SK-N-SH (cell line): ENCODE results near the gene RAB4A. TPM values are rescaled to one million over a fixed set of nuclear protein-coding genes. Genes with fewer than 3 reads are reported as not detected.

ENCODE experiments used
- CTCF ChIA-PET: fragments of 300-600, 350-600 bp; formaldehyde crosslinking; extraction: SDS; loops from one replicate; lab custom pipeline; 2021; lab: Yijun Ruan, JAX
- POLR2A ChIA-PET: fragments of 350-600 bp; sonication (Branson Sonifier 250); formaldehyde crosslinking; extraction: SDS; loops from one replicate; lab custom pipeline; 2020; ENCODE audit warnings: antibody characterized with exemption, inconsistent platforms; lab: Yijun Ruan, JAX
- DNase-seq: peaks from one replicate; pipeline ENCODE4 v3.0.0; 2012
- H2AFZ ChIP-seq: fragments of 200-600 bp; sonication (generic); 2 replicates; pipeline ENCODE4 v1.8.1; 2016; ENCODE audit warnings: antibody characterized with exemption, mild to moderate bottlenecking, low read depth
- H3F3A ChIP-seq: fragments of 200-600 bp; sonication (generic); replicated peaks from 2 replicates; pipeline ENCODE3; 2016; ENCODE audit warnings: antibody characterized with exemption, mild to moderate bottlenecking; ENCODE audit not compliant: insufficient read depth
- H3K27ac ChIP-seq, 2 experiments: fragments of 200-500 bp in 1 of 2; fragments of 200-600 bp in 1 of 2; sonication (Bioruptor generic) in 1 of 2; sonication (generic), shearing (Covaris generic) in 1 of 2; 2 replicates each; pipeline versions ENCODE4 v1.5.1 to v1.6.1; 2014 to 2016; ENCODE audit warnings: low read depth in 2 of 2, inconsistent platforms in 1 of 2, low read length in 1 of 2, mild to moderate bottlenecking in 1 of 2, mixed read lengths in 1 of 2
- H3K27me3 ChIP-seq: fragments of 200-600 bp; sonication (generic), shearing (Covaris generic); 2 replicates; pipeline ENCODE4 v1.6.1; 2016; ENCODE audit warnings: mixed run types; ENCODE audit not compliant: insufficient read depth
- H3K36me3 ChIP-seq, 2 experiments: fragments of 200-500 bp in 1 of 2; fragments of 200-600 bp in 1 of 2; sonication (Bioruptor generic) in 1 of 2; sonication (generic) in 1 of 2; replicated peaks in 1 of 2; 2 replicates each; pipeline versions ENCODE3 to v1.5.1; 2014 to 2016; ENCODE audit warnings: low read length in 1 of 2, mild to moderate bottlenecking in 1 of 2; ENCODE audit not compliant: insufficient read depth in 2 of 2, control insufficient read depth in 1 of 2
- H3K4me1 ChIP-seq, 2 experiments: fragments of 200-500 bp in 1 of 2; fragments of 200-600 bp in 1 of 2; sonication (Bioruptor generic) in 1 of 2; sonication (generic), shearing (Covaris generic) in 1 of 2; 2 replicates each; pipeline versions ENCODE4 v1.5.1 to v1.6.1; 2014 to 2016; ENCODE audit warnings: low read depth in 1 of 2, low read length in 1 of 2, mixed run types in 1 of 2; ENCODE audit not compliant: insufficient read depth in 2 of 2, control insufficient read depth in 1 of 2
- H3K4me2 ChIP-seq: fragments of 200-600 bp; sonication (generic), shearing (Covaris generic); 2 replicates; pipeline ENCODE4 v1.6.1; 2017; ENCODE audit warnings: mixed run types
- H3K4me3 ChIP-seq, 2 experiments: fragments of 200-500 bp in 1 of 2; fragments of 200-600 bp in 1 of 2; sonication (Bioruptor generic) in 1 of 2; sonication (generic), shearing (Covaris generic) in 1 of 2; 2 replicates each; pipeline versions ENCODE4 v1.5.1 to v1.8.1; 2014 to 2016; ENCODE audit warnings: low read depth in 2 of 2, inconsistent platforms in 1 of 2, low read length in 1 of 2, mild to moderate bottlenecking in 1 of 2, mixed read lengths in 1 of 2, moderate library complexity in 1 of 2
- H3K79me2 ChIP-seq: fragments of 200-600 bp; sonication (generic); 2 replicates; pipeline ENCODE4 v1.8.1; 2017; ENCODE audit warnings: mild to moderate bottlenecking; ENCODE audit not compliant: insufficient read depth
- H3K9ac ChIP-seq: fragments of 200-600 bp; sonication (generic); 2 replicates; pipeline ENCODE4 v1.6.1; 2017; ENCODE audit warnings: mixed run types
- H3K9me2 ChIP-seq: fragments of 200-600 bp; sonication (generic); 2 replicates; pipeline ENCODE4 v1.6.1; 2017; ENCODE audit warnings: mixed run types
- H3K9me3 ChIP-seq: fragments of 200-600 bp; sonication (generic); 2 replicates; pipeline ENCODE4 v1.6.1; 2017; ENCODE audit warnings: mixed run types, mild to moderate bottlenecking, moderate library complexity
- H4K20me1 ChIP-seq: fragments of 200-600 bp; sonication (generic); 2 replicates; pipeline ENCODE4 v1.6.1; 2017; ENCODE audit warnings: mild to moderate bottlenecking, mixed run types; ENCODE audit not compliant: insufficient read depth
- CHD2 ChIP-seq: fragments of 150-350 bp; IDR thresholded peaks from 2 replicates; pipeline ENCODE4 v1.6.1; 2018; ENCODE audit warnings: low read length; ENCODE audit not compliant: partially characterized antibody
- ELF1 ChIP-seq: IDR thresholded peaks from 2 replicates; pipeline ENCODE4 v1.4.0; 2012
- EP300 ChIP-seq, 2 experiments: IDR thresholded peaks; 2 replicates each; pipeline versions ENCODE4 v1.4.0 to v1.6.1; 2012; ENCODE audit warnings: borderline replicate concordance in 1 of 2, low read depth in 1 of 2, low read length in 1 of 2
- EZH2phosphoT487 ChIP-seq: fragments of 200-600 bp; sonication (generic); IDR thresholded peaks from 2 replicates; pipeline ENCODE4 v1.6.1; 2017; ENCODE audit warnings: low read depth, mixed run types, mild to moderate bottlenecking, antibody characterized with exemption, moderate library complexity, borderline replicate concordance
- FOSL2 ChIP-seq: IDR thresholded peaks from 2 replicates; pipeline ENCODE4 v1.4.0; 2012; ENCODE audit warnings: low read depth, mild to moderate bottlenecking, moderate library complexity, borderline replicate concordance
- FOXJ3 ChIP-seq: sonication (generic); formaldehyde crosslinking; IDR thresholded peaks from 2 replicates; pipeline ENCODE4 v1.5.1; 2020; ENCODE audit warnings: mild to moderate bottlenecking, missing genetic modification reagents
- FOXM1 ChIP-seq: IDR thresholded peaks from 2 replicates; pipeline ENCODE4 v1.4.0; 2012; ENCODE audit warnings: low read depth, mild to moderate bottlenecking
- JUND ChIP-seq: IDR thresholded peaks from 2 replicates; pipeline ENCODE4 v1.4.0; 2012
- MEF2A ChIP-seq: IDR thresholded peaks from 2 replicates; pipeline ENCODE4 v1.4.0; 2012; ENCODE audit warnings: low read depth, borderline replicate concordance
- MXI1 ChIP-seq: IDR thresholded peaks from 2 replicates; pipeline ENCODE4 v1.6.1; 2012; ENCODE audit warnings: mild to moderate bottlenecking, low read depth, low read length, improper control_type of control experiment
- NFIC ChIP-seq: IDR thresholded peaks from 2 replicates; pipeline ENCODE4 v1.4.0; 2012; ENCODE audit warnings: borderline replicate concordance
- NRF1 ChIP-seq: IDR thresholded peaks from 2 replicates; pipeline ENCODE4 v1.6.1; 2012; ENCODE audit warnings: low read depth, mild to moderate bottlenecking, low read length
- POLR2AphosphoS5 ChIP-seq: IDR thresholded peaks from 2 replicates; pipeline ENCODE4 v1.6.1; 2012; ENCODE audit warnings: low read depth, low read length
- RAD21 ChIP-seq: IDR thresholded peaks from 2 replicates; pipeline ENCODE4 v1.6.1; 2012; ENCODE audit warnings: mild to moderate bottlenecking, low read length
- SIN3A ChIP-seq: IDR thresholded peaks from 2 replicates; pipeline ENCODE4 v1.6.1; 2012; ENCODE audit warnings: low read depth, mild to moderate bottlenecking, low read length, moderate library complexity, borderline replicate concordance
- SMC3 ChIP-seq: IDR thresholded peaks from 2 replicates; pipeline ENCODE4 v1.6.1; 2012; ENCODE audit warnings: low read depth, low read length, improper control_type of control experiment
- TAF1 ChIP-seq: IDR thresholded peaks from 2 replicates; pipeline ENCODE4 v1.6.1; 2012; ENCODE audit warnings: low read depth, mild to moderate bottlenecking, low read length, moderate library complexity, borderline replicate concordance
- USF2 ChIP-seq: fragments of 150-350 bp; IDR thresholded peaks from 2 replicates; pipeline ENCODE4 v1.6.1; 2017; ENCODE audit warnings: antibody characterized with exemption, low read length, low read depth, borderline replicate concordance
- WGBS: methylation state at CpG from one replicate; pipeline ENCODE4 v1.1.6; 2017; ENCODE audit warnings: low lambda C conversion rate; 5-methylcytosine and 5-hydroxymethylcytosine counted together
- polyA plus RNA-seq, 3 experiments: library from polyadenylated mRNA; depleted of rRNA; stranded (reverse); fragments of >200 nt; gene quantifications; 2 replicates each; pipeline ENCODE4 v1.2.3, GENCODE V29; 2012
- TF ChIP-seq, protein P1 (sequence below): IDR thresholded peaks from 2 replicates; pipeline ENCODE4; 2012

RAB4A gene
- polyA plus RNA-seq, 1 of the 3 experiments (the other 2 are of a cell fraction), result 28.1 TPM

DNA sequence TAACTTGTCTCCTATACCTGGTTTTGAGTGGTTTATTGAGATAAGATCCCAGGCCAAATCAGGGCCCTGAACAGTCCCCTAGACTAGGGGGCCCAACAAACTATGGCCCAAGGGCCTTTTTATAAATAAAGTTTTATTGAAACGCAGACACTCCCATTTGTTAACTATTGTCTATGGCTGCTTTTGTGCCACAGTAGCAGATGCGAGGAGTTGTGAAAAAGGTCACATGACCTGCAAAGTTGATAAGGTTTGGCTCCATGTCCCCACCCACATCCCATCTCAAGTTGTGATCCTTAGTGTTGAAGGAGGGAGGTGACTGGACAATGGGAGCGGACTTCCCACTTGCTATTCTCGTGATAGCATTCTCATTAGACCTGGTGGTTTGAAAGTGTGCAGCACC is 29.5 kb upstream of the RAB4A start (continued):
- TF ChIP-seq FOXM1 (no peak), EZH2phosphoT487 (no peak), TAF1 (no peak), MEF2A (no peak), NFIC (no peak)

DNA sequence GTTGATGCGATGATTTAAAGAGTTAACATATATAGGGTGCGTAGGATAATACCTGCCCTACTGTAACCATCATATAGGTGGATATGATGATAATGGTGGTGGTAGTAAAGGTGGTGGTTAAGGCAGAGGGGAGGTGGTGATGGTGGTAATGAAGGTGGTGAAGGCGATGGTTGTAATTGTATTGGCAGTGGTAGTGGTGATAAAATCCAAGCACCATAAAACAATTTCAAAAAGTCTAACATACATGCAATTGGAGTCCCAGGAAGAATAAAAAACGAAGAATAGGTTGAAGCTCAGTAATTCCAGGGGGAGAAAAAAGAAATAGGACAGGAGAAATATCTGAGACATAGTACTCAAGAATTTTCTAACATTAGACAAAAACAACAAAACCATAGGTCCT is 27.3 kb upstream of the RAB4A start:
- no peak overlapping the region for H2AFZ ChIP-seq

More for the DNA sequence above, 27.3 kb upstream of the RAB4A start:
- no peak overlapping the region for H3K4me2 ChIP-seq
- no peak for DNase-seq
- no peak overlapping the region for H3K4me3 ChIP-seq
- no peaks in the 10 kb centered on the region for H3K79me2 ChIP-seq
- 59% methylated on average over 4 of the region's 4 CpGs for WGBS
- H3K36me3 ChIP-seq, result no peaks in the 10 kb centered on the region
- no peaks in the 10 kb centered on the region for H3K27me3 ChIP-seq
- H3K4me1 ChIP-seq, result no peaks in the 10 kb centered on the region; a peak in 1 of 4 replicates
- H3K9me2 ChIP-seq, result no peaks in the 10 kb centered on the region
- no peak for TF ChIP-seq SIN3A
- TF ChIP-seq MXI1, result no peak
- TF ChIP-seq USF2, result no peak
- TF ChIP-seq RAD21, result no peak
- no peak for TF ChIP-seq MEF2A
- no peak for TF ChIP-seq CHD2
- no peak for TF ChIP-seq POLR2AphosphoS5
- TF ChIP-seq TAF1, result no peak
- TF ChIP-seq ELF1, result no peak
- TF ChIP-seq FOXJ3 (CRISPR knock-in tag), result no peak
- TF ChIP-seq, protein P1, sequence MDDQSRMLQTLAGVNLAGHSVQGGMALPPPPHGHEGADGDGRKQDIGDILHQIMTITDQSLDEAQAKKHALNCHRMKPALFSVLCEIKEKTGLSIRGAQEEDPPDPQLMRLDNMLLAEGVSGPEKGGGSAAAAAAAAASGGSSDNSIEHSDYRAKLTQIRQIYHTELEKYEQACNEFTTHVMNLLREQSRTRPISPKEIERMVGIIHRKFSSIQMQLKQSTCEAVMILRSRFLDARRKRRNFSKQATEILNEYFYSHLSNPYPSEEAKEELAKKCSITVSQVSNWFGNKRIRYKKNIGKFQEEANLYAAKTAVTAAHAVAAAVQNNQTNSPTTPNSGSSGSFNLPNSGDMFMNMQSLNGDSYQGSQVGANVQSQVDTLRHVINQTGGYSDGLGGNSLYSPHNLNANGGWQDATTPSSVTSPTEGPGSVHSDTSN, result no peak
- TF ChIP-seq NRF1, result no peak
- TF ChIP-seq EP300 (IDR thresholded peaks at IDR 0.05; ENCODE audit: borderline replicate concordance in 1 of 2, low read depth in 1 of 2, low read length in 1 of 2), result no peak
- no peak for TF ChIP-seq EZH2phosphoT487
- no peak for TF ChIP-seq SMC3
- TF ChIP-seq JUND, result no peak
- TF ChIP-seq FOSL2, result no peak
- TF ChIP-seq NFIC, result no peak
- H3F3A ChIP-seq, result no peaks in the 10 kb centered on the region
- H4K20me1 ChIP-seq, result no peaks in the 10 kb centered on the region
- H3K27ac ChIP-seq, result no peak overlapping the region
- ChIA-PET POLR2A (no interaction called here), CTCF (interaction anchor here (0.7 to 1.8 kb wide), 3 partner anchors 15 to 177 kb away, joined by 3 to 10 read pairs (median 3); no protein-coding TSS in a partner anchor)
- H3K9ac ChIP-seq, result no peak overlapping the region
- no peaks in the 10 kb centered on the region for H3K9me3 ChIP-seq
